CD4-positive, alpha-beta T cell treated with Interleukin-12 subunit alpha and Interleukin-12 subunit beta, for 1 hour (primary cell): ENCODE measurements around the gene PTPRF.
A peak's percentile ranks its signal among the peaks of the same experiment; 100 is the strongest.

Experiments
- DNase-seq: peaks from one replicate; pipeline ENCODE4 v3.0.0-alpha.2; 2020

PTPRF gene

GRCh38 chr1:43556782-43557181 is 26.1 kb downstream of the PTPRF start:
- DNase-seq, result no peak

- DNase-seq, result no peak
Observed at GRCh38 chr1:43557744-43558245, 27.1 kb downstream of the PTPRF start.

- DNase-seq, result no peak
Observed at GRCh38 chr1:43558346-43558841, 27.7 kb downstream of the PTPRF start.

- no peak for DNase-seq
Observed at GRCh38 chr1:43559714-43560113, 29.0 kb downstream of the PTPRF start.

- no peak for DNase-seq
Observed at GRCh38 chr1:43560286-43560685, 29.6 kb downstream of the PTPRF start.

- no peak for DNase-seq
Observed at GRCh38 chr1:43563876-43564539, 33.3 kb downstream of the PTPRF start.

GRCh38 chr1:43564551-43565348 is 34.1 kb downstream of the PTPRF start:
- no peak for DNase-seq

- DNase-seq, result peak; percentile 30
Observed at GRCh38 chr1:43565600-43566360, 35.1 kb downstream of the PTPRF start.

- DNase-seq, result no peak
Observed at GRCh38 chr1:43566382-43567044, 35.8 kb downstream of the PTPRF start.

GRCh38 chr1:43569175-43569574 is 38.5 kb downstream of the PTPRF start:
- no peak for DNase-seq

- DNase-seq, result no peak
Observed at GRCh38 chr1:43570277-43570676, 39.6 kb downstream of the PTPRF start.

- DNase-seq, result no peak
Observed at GRCh38 chr1:43570715-43571114, 40.0 kb downstream of the PTPRF start.

- no peak for DNase-seq
Observed at GRCh38 chr1:43572084-43572483, 41.4 kb downstream of the PTPRF start.

- DNase-seq, result no peak
Observed at GRCh38 chr1:43572538-43572937, 41.9 kb downstream of the PTPRF start.

GRCh38 chr1:43573066-43573800 is 42.5 kb downstream of the PTPRF start:
- no peak for DNase-seq

- no peak for DNase-seq
Observed at GRCh38 chr1:43576521-43576920, 45.8 kb downstream of the PTPRF start.

- no peak for DNase-seq
Observed at GRCh38 chr1:43577655-43578542, 47.2 kb downstream of the PTPRF start.

- DNase-seq, result no peak
Observed at GRCh38 chr1:43580039-43580438, 49.4 kb downstream of the PTPRF start.

- no peak for DNase-seq
Observed at GRCh38 chr1:43582162-43582566, 51.5 kb downstream of the PTPRF start.

GRCh38 chr1:43583058-43583457 is 52.4 kb downstream of the PTPRF start:
- DNase-seq, result no peak

GRCh38 chr1:43584204-43584603 is 53.5 kb downstream of the PTPRF start:
- no peak for DNase-seq
